Measurements from ENCODE around the gene NAA25.

DNA sequence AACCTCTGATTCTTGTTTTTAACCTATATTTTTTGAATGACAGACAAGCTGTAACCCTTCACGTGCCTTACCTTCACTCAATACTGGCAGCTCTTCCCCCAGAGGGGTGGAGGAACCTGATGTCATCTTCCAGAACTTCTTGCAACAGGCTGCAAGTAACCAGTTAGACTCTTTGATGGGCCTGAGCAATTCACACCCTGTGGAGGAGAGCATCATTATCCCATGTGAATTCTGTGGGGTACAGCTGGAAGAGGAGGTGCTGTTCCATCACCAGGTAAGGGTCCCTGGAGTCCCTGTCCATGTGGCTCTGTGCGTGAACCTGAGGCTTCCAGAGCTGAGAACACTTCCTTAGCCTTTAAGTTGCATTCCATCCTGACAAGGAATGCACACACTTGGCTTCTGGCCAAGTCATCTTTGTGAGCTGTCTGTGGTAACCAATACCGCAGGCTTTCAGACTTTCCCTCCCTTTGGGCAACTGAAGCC, 39.5 kb upstream of the NAA25 start:
- TF ChIP-seq, protein P1, sequence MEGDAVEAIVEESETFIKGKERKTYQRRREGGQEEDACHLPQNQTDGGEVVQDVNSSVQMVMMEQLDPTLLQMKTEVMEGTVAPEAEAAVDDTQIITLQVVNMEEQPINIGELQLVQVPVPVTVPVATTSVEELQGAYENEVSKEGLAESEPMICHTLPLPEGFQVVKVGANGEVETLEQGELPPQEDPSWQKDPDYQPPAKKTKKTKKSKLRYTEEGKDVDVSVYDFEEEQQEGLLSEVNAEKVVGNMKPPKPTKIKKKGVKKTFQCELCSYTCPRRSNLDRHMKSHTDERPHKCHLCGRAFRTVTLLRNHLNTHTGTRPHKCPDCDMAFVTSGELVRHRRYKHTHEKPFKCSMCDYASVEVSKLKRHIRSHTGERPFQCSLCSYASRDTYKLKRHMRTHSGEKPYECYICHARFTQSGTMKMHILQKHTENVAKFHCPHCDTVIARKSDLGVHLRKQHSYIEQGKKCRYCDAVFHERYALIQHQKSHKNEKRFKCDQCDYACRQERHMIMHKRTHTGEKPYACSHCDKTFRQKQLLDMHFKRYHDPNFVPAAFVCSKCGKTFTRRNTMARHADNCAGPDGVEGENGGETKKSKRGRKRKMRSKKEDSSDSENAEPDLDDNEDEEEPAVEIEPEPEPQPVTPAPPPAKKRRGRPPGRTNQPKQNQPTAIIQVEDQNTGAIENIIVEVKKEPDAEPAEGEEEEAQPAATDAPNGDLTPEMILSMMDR (IDR thresholded peaks at IDR 0.05), result no peak
- TF ChIP-seq POLR2A (IDR thresholded peaks at IDR 0.05), result no peak

All from right lobe of liver (tissue), 4 donors.